ENCODE results near the gene ALDOC. TPM values are rescaled to one million over a fixed set of nuclear protein-coding genes. Genes with fewer than 3 reads are reported as not detected.
A peak's percentile ranks its signal among the peaks of the same experiment; 100 is the strongest.

The ALDOC gene
- total RNA-seq, 1 donor from 2014 or later = 12.6 TPM

DNA sequence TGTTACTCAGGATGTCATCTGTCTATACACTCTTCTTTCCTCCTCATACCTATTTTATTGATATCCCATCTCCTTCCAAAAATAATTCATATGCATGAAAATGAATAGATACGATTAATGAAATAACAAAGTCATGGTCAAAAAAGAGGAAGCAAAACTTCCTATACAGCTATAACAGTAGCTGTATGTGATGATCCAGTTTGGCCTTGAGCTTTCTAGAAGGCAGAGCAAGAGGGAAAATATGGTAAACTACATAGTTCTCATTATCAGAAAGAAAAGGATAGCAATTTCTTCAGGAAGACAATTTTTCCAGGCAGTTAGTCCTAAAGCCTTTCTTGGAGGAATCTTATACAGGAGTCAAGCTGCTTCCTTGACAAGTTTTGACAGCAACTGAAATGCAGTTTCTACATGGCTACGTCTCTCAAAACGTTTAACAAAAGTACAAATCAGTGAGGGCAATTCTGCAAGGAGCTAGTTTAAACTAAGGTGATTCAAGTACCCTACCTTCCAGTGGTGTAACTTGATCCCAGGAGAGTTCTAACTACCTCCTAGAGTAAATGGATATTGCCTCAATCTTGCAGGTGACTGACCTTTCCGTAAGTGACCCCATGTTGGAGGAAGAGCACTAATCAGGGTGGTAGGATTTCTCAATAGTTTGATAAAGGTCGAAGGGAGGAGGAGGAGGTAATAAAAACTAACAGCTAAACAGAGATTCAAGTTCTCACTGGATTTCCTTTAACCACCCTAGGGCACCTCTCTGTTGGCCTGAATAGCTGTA lies 21.1 kb upstream of the ALDOC start:
- Mint-ChIP-seq H3K27me3 (no peaks in the 10 kb centered on the region), H3K27ac (peak overlapping the region; percentile 92), H3K4me1 (ENCODE audit: unreplicated experiment) (peaks cover 24% of the 10 kb centered on the region), H3K36me3 (no peaks in the 10 kb centered on the region), H3K9me3 (no peaks in the 10 kb centered on the region), H3K4me3 (peak overlapping the region; percentile 97)
- TF ChIP-seq, protein P1, sequence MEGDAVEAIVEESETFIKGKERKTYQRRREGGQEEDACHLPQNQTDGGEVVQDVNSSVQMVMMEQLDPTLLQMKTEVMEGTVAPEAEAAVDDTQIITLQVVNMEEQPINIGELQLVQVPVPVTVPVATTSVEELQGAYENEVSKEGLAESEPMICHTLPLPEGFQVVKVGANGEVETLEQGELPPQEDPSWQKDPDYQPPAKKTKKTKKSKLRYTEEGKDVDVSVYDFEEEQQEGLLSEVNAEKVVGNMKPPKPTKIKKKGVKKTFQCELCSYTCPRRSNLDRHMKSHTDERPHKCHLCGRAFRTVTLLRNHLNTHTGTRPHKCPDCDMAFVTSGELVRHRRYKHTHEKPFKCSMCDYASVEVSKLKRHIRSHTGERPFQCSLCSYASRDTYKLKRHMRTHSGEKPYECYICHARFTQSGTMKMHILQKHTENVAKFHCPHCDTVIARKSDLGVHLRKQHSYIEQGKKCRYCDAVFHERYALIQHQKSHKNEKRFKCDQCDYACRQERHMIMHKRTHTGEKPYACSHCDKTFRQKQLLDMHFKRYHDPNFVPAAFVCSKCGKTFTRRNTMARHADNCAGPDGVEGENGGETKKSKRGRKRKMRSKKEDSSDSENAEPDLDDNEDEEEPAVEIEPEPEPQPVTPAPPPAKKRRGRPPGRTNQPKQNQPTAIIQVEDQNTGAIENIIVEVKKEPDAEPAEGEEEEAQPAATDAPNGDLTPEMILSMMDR (conservative IDR thresholded peaks at IDR 0.05) = no peak
- DNase-seq (ENCODE audit: extremely low spot score, unreplicated experiment) = no peak

DNA sequence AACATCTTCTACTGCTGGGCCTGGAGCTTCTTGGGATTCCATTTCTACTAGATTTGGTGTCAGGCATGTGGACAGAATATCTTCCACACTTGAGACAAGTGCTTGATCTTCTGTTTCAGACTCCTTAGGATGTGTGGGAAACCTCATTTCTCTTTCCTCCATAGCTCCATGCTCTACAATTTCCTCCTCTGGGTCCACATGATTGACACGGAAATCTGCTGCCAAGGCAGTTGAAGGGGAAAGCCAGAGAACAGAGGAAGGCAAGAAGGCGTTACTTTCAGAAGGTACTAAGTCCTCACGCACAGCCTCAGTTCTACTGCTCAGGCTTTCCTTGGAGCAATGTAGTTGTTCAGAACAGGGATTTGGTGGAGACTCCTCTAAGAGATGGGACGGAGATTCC lies 15.6 kb upstream of the ALDOC start:
- H3K4me3 Mint-ChIP-seq = no peak overlapping the region
- no peaks in the 10 kb centered on the region for H3K9me3 Mint-ChIP-seq
- peaks cover 9% of the 10 kb centered on the region for H3K36me3 Mint-ChIP-seq
- TF ChIP-seq, protein P1 (conservative IDR thresholded peaks at IDR 0.05) = no peak
- H3K27me3 Mint-ChIP-seq = no peaks in the 10 kb centered on the region
- no peaks in the 10 kb centered on the region for H3K4me1 Mint-ChIP-seq (ENCODE audit: unreplicated experiment)
- no peak for DNase-seq (ENCODE audit: extremely low spot score, unreplicated experiment)
- H3K27ac Mint-ChIP-seq = no peak overlapping the region

DNA sequence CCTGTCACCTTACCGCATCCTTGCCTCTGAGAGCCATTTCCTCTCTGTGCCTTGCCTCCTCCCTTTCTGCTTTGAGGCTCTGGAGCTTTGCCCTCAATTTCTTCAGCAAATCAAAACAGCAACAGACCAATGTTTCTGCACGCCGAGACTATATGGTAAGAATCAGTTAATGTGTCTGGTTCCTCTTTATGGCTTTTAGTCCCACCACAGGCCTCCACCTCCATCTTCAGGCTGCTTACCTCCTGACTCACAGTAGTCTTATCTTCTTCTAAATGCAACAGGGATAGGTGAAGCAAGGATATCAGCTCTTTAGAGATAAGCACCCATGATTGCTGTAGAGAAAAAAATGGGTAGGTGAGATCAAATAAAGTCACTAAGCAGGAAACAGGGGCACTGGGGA lies 9.2 kb upstream of the ALDOC start:
- Mint-ChIP-seq H3K27ac (no peak overlapping the region), H3K27me3 (no peaks in the 10 kb centered on the region), H3K9me3 (no peaks in the 10 kb centered on the region), H3K4me3 (no peak overlapping the region), H3K4me1 (ENCODE audit: unreplicated experiment) (no peaks in the 10 kb centered on the region), H3K36me3 (peaks cover 10% of the 10 kb centered on the region)
- no peak for DNase-seq (ENCODE audit: extremely low spot score, unreplicated experiment)
- TF ChIP-seq, protein P1 (conservative IDR thresholded peaks at IDR 0.05) = no peak

DNA sequence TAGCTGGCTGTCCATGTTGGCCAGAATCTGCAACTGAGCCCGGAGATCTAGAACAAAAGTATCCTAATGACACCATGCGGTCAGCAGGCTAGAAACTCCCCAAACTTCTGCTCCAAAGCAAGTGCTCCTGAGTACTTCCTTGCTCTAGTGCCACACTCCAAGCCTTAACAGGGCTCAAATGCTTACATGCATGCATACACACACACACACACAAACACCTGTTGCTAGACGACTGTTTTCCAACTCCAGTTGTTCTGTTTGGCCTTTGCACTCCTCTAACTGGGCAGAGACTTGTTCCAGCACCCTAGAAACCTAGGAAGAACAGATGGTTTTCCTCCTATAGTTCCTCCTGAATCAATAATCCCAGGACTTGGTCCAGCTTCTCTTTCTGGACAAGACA lies 7.7 kb upstream of the ALDOC start:
- H3K27ac Mint-ChIP-seq = no peak overlapping the region
- H3K4me1 Mint-ChIP-seq (ENCODE audit: unreplicated experiment) = no peaks in the 10 kb centered on the region
- TF ChIP-seq, protein P1 (conservative IDR thresholded peaks at IDR 0.05) = no peak
- no peaks in the 10 kb centered on the region for H3K9me3 Mint-ChIP-seq
- no peak for DNase-seq (ENCODE audit: extremely low spot score, unreplicated experiment)
- no peak overlapping the region for H3K4me3 Mint-ChIP-seq
- H3K27me3 Mint-ChIP-seq = no peaks in the 10 kb centered on the region
- H3K36me3 Mint-ChIP-seq = peaks cover 10% of the 10 kb centered on the region

DNA sequence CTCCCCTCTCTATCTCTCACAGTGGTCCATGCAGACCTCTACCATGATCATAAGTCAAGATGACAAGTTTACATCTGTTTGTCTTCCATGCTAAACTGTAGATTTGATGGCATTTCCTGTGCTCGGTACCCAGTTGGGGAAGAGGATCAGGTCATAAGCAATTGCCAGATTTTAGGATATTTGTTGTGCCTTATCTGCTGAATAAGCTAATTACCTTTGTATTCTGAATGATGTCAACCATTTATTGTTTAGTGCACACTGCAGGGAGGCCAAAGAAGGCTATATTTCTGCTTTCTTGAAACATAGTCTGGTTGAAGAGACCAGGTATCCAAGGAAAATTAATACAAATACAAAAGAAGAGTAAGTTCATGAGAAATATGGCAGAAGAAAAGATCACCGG lies 5.8 kb upstream of the ALDOC start:
- Mint-ChIP-seq H3K9me3 (no peaks in the 10 kb centered on the region), H3K27me3 (no peaks in the 10 kb centered on the region), H3K27ac (no peak overlapping the region), H3K36me3 (peaks cover 5% of the 10 kb centered on the region), H3K4me3 (no peak overlapping the region), H3K4me1 (ENCODE audit: unreplicated experiment) (no peaks in the 10 kb centered on the region)
- no peak for DNase-seq (ENCODE audit: extremely low spot score, unreplicated experiment)
- TF ChIP-seq, protein P1 (conservative IDR thresholded peaks at IDR 0.05) = no peak
